Activated naive CD8-positive, alpha-beta T cell treated with anti-CD3 and anti-CD28 coated beads, Interleukin-2, amount 10 ng/mL, durations not matched to agents 7 days and 5 days (primary cell): ENCODE data around the gene SLC4A3. TPM values are rescaled to one million over a fixed set of nuclear protein-coding genes. Genes with fewer than 3 reads are reported as not detected.

Experiments
- ATAC-seq: fragments of 150-1000 bp; cut with Tn5 transposase; one replicate; pipeline ENCODE4 v1.10.0; 2021; ENCODE audit warnings: low read depth, moderate library complexity
- POLR2A ChIA-PET: fragments of 350-600 bp; sonication (Branson Sonifier 250); formaldehyde crosslinking; loops from one replicate; lab custom pipeline; 2021; ENCODE audit warnings: antibody characterized with exemption; lab: Charles Lee
- DNase-seq: peaks from one replicate; pipeline ENCODE4 v3.0.0; 2021
- H3K27ac Mint-ChIP-seq: one replicate; pipeline ENCODE4 v1.8.0; 2022; ENCODE audit warnings: mild to moderate bottlenecking, mixed read lengths
- H3K27me3 Mint-ChIP-seq: one replicate; pipeline ENCODE4 v1.8.0; 2022; ENCODE audit warnings: mild to moderate bottlenecking, moderate library complexity, mixed read lengths
- H3K36me3 Mint-ChIP-seq: one replicate; pipeline ENCODE4 v1.8.0; 2021; ENCODE audit warnings: mild to moderate bottlenecking, mixed read lengths
- H3K4me1 Mint-ChIP-seq: one replicate; pipeline ENCODE4 v1.8.0; 2021; ENCODE audit warnings: mixed read lengths
- H3K4me3 Mint-ChIP-seq: one replicate; pipeline ENCODE4 v1.8.0; 2022; ENCODE audit warnings: mild to moderate bottlenecking, moderate library complexity, mixed read lengths
- H3K9me3 Mint-ChIP-seq: one replicate; pipeline ENCODE4 v1.8.0; 2021; ENCODE audit warnings: mixed read lengths
- total RNA-seq, 2 experiments: library from RNA; stranded (reverse); gene quantifications; one replicate each; pipeline ENCODE4 v1.2.3, GENCODE V29; 2021

The SLC4A3 gene, protein sequence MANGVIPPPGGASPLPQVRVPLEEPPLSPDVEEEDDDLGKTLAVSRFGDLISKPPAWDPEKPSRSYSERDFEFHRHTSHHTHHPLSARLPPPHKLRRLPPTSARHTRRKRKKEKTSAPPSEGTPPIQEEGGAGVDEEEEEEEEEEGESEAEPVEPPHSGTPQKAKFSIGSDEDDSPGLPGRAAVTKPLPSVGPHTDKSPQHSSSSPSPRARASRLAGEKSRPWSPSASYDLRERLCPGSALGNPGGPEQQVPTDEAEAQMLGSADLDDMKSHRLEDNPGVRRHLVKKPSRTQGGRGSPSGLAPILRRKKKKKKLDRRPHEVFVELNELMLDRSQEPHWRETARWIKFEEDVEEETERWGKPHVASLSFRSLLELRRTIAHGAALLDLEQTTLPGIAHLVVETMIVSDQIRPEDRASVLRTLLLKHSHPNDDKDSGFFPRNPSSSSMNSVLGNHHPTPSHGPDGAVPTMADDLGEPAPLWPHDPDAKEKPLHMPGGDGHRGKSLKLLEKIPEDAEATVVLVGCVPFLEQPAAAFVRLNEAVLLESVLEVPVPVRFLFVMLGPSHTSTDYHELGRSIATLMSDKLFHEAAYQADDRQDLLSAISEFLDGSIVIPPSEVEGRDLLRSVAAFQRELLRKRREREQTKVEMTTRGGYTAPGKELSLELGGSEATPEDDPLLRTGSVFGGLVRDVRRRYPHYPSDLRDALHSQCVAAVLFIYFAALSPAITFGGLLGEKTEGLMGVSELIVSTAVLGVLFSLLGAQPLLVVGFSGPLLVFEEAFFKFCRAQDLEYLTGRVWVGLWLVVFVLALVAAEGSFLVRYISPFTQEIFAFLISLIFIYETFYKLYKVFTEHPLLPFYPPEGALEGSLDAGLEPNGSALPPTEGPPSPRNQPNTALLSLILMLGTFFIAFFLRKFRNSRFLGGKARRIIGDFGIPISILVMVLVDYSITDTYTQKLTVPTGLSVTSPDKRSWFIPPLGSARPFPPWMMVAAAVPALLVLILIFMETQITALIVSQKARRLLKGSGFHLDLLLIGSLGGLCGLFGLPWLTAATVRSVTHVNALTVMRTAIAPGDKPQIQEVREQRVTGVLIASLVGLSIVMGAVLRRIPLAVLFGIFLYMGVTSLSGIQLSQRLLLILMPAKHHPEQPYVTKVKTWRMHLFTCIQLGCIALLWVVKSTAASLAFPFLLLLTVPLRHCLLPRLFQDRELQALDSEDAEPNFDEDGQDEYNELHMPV
- not detected for total RNA-seq

DNA sequence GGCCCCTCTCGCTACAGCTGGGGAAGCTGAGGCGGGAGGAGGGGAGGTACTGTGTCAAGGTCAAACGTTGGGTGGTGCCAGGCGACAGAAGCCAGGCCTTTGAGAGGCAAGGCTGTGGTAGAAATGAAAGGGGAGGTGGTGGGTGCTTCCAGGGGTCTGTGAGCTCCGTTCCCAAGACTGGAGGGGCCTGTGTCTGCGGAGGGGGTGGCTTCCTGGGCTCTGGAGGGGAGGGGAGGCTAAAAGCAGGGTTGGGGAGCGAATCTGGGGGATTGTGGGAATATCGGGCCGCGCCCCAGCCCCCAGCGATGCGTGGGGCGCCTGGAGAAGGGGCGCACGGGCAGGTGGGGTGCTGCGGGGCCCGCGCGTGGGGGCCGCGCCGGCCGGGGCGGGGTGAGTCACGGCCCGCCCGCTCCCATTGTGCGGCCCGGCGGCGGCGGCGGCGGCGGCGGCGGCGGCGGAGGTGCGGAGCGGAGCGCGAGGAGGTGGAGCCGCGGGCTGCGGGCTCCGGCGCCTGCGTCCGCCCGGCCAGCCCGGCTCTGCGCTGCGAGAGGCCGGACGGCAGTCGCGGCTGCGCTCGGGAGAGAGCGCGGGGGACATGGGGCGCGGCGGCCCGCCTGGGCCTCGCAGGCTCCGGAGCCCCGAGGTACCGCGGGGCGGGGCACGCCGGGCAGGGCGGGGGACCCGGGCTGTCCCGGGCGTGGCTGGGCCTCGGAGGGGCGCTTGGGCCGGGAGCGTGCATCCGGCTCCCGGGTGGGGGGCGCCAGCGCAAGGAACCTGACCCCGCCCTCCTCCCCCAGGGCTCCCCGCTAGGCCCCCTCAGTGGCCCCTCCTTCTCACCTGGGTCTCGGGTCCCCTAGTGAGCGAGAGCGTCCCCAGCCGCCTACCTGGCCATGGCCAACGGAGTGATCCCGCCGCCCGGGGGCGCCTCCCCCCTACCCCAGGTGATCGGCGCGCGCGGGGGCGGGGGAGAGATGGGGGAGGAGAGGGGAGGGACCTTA, at the start of gene SLC4A3:
Gene SLC4A3 (plus strand): TSS at position 528 of the 998 bp plus-strand sequence. CDS start 363 bp downstream, at position 891.
- H3K36me3 Mint-ChIP-seq, result no peaks in the 10 kb centered on the region
- peak; percentile 72 for ATAC-seq
- H3K9me3 Mint-ChIP-seq, result no peaks in the 10 kb centered on the region
- peak; percentile 44 for DNase-seq
- peaks cover 24% of the 10 kb centered on the region for H3K27me3 Mint-ChIP-seq
- no peaks in the 10 kb centered on the region for H3K4me1 Mint-ChIP-seq
- POLR2A ChIA-PET, result no interaction called here
- peak within 1 kb of the TSS; percentile 59 for H3K4me3 Mint-ChIP-seq
- no peak within 1 kb of the TSS for H3K27ac Mint-ChIP-seq

DNA sequence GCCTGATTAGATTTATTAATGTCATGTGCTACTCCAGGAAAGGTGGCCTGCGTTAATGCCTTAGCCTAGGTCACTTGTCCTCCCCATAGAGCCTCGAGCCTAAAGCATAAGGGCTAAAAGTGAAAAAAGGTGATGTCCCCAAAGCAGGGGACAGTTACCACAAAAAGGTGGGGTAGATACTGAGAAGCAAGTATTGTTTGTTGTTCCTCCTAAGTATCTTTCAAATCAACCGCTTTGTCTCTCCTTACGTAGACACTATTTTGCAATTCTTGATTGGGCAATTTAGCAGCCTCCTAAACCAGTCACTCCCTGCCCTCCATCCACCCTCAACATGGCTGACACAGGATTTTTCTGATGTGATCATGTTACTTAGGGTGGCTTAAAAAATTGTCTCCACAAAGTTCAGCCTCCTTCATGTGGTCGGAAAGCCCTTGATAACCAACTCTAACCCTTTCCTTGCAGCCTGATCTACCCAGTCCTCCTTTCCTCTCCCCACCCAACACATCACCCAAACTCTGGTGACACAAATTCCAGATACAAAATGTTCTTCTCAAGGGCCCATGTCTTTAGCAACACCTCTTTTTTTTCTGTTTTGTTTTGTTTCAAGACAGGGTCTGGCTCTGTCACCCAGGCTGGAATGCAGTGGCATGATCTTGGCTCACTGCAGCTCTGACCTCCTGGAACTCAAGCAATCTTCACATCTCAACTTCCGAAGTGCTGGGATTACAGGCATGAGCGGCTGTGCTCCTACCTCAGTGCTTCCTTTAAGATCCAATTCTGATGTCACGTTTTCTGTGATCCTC, 48.4 kb upstream of the SLC4A3 start:
- no peak for ATAC-seq
- Mint-ChIP-seq H3K36me3 (no peaks in the 10 kb centered on the region), H3K27ac (no peak overlapping the region), H3K27me3 (peaks cover 11% of the 10 kb centered on the region), H3K9me3 (no peaks in the 10 kb centered on the region), H3K4me1 (no peaks in the 10 kb centered on the region), H3K4me3 (no peak overlapping the region)
- DNase-seq, result no peak
- POLR2A ChIA-PET, result no interaction called here

GRCh38 chr2:219581346-219581745, 46.1 kb upstream of the SLC4A3 start:
- Mint-ChIP-seq H3K4me1 (no peaks in the 10 kb centered on the region), H3K4me3 (no peak overlapping the region), H3K9me3 (no peaks in the 10 kb centered on the region), H3K36me3 (no peaks in the 10 kb centered on the region), H3K27me3 (peaks cover 8% of the 10 kb centered on the region), H3K27ac (no peak overlapping the region)
- POLR2A ChIA-PET, result no interaction called here
- no peak for DNase-seq
- ATAC-seq, result no peak

- no peaks in the 10 kb centered on the region for H3K9me3 Mint-ChIP-seq
- ATAC-seq (no peak), DNase-seq (no peak)
- H3K36me3 Mint-ChIP-seq, result no peaks in the 10 kb centered on the region
- H3K27ac Mint-ChIP-seq, result no peak overlapping the region
- H3K4me1 Mint-ChIP-seq, result peaks cover 5% of the 10 kb centered on the region
- peaks cover 6% of the 10 kb centered on the region for H3K27me3 Mint-ChIP-seq
- POLR2A ChIA-PET, result no interaction called here
- no peak overlapping the region for H3K4me3 Mint-ChIP-seq
Measured at GRCh38 chr2:219591091-219591490, 36.3 kb upstream of the SLC4A3 start.

DNA sequence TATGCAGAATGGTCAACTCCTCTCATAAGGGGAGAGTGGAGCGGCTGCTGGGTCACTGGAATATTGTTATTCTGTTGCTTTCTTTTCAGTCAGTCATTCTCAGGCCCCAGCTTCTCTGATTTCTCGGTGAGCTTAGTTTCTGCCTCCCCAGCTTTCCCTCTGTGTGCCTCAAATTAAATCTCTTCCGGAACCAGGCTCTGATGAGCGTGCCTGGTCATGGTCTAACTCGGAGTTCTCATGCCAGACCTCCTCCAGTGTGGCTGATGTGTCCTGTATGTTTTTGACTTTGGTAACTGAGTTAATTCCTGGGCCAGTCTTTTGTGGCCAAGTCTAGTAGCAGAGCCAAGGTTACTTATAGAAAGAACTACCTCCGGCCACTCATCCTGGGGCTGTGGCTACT, 34.7 kb upstream of the SLC4A3 start:
- peaks cover 4% of the 10 kb centered on the region for H3K27me3 Mint-ChIP-seq
- POLR2A ChIA-PET, result no interaction called here
- DNase-seq, result no peak
- no peak overlapping the region for H3K4me3 Mint-ChIP-seq
- no peak for ATAC-seq
- H3K27ac Mint-ChIP-seq, result no peak overlapping the region
- no peaks in the 10 kb centered on the region for H3K36me3 Mint-ChIP-seq
- no peaks in the 10 kb centered on the region for H3K9me3 Mint-ChIP-seq
- H3K4me1 Mint-ChIP-seq, result peaks cover 8% of the 10 kb centered on the region

- no peaks in the 10 kb centered on the region for H3K36me3 Mint-ChIP-seq
- H3K27ac Mint-ChIP-seq, result no peak overlapping the region
- H3K27me3 Mint-ChIP-seq, result peaks cover 4% of the 10 kb centered on the region
- H3K4me3 Mint-ChIP-seq, result no peak overlapping the region
- POLR2A ChIA-PET, result no interaction called here
- ATAC-seq (no peak), DNase-seq (no peak)
- peaks cover 10% of the 10 kb centered on the region for H3K4me1 Mint-ChIP-seq
- no peaks in the 10 kb centered on the region for H3K9me3 Mint-ChIP-seq
Measured at GRCh38 chr2:219593154-219593553, 34.3 kb upstream of the SLC4A3 start.

- no peak overlapping the region for H3K4me3 Mint-ChIP-seq
- no peaks in the 10 kb centered on the region for H3K36me3 Mint-ChIP-seq
- POLR2A ChIA-PET, result no interaction called here
- peaks cover 21% of the 10 kb centered on the region for H3K4me1 Mint-ChIP-seq
- ATAC-seq (no peak), DNase-seq (no peak)
- peaks cover 4% of the 10 kb centered on the region for H3K27me3 Mint-ChIP-seq
- H3K9me3 Mint-ChIP-seq, result no peaks in the 10 kb centered on the region
- H3K27ac Mint-ChIP-seq, result peak overlapping the region; percentile 54
Measured at GRCh38 chr2:219595256-219595655, 32.2 kb upstream of the SLC4A3 start.

DNA sequence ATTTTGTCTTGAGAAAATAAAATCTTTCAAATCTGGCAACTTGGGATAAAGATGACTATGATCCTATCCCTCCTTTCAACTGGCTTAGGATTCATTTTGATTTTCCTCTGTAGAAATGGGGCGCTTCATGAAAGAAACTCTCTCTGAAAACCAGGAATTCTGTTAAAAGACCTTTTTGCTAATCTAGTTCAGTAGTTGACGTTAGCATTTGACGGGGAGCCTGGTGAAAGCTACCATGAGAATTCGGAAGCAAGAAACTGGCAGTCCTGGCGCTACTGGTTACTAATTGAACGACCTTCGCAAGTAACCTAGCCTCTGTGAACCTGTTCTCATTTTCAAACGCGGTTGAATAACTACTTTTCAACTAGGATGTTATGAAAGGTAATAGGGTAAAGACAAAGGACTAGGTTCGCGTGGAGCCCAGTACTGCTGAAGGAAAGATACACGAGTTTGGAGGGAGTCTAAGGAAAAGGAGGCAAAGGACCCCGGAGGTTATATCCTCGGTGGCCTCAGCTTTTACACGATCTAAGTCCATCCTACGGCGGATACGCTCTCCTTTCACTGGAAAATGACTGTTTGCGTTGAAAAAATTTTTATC, 30.4 kb upstream of the SLC4A3 start:
- no peak for DNase-seq
- no peaks in the 10 kb centered on the region for H3K36me3 Mint-ChIP-seq
- peak overlapping the region; percentile 89 for H3K4me3 Mint-ChIP-seq
- H3K27me3 Mint-ChIP-seq, result peaks cover 4% of the 10 kb centered on the region
- H3K4me1 Mint-ChIP-seq, result peaks cover 23% of the 10 kb centered on the region
- no peaks in the 10 kb centered on the region for H3K9me3 Mint-ChIP-seq
- no peak for ATAC-seq
- POLR2A ChIA-PET, result interaction anchor here (0.5 to 2.0 kb wide), 7 partner anchors 12 to 209 kb away, joined by 3 to 7 read pairs (median 5); partner anchors contain the start of genes CHPF, DNPEP, GMPPA and TMEM198
- peak overlapping the region; percentile 89 for H3K27ac Mint-ChIP-seq

- ATAC-seq (peak; percentile 87), DNase-seq (peak; percentile 89)
- POLR2A ChIA-PET, result interaction anchor here (0.5 to 2.0 kb wide), 7 partner anchors 11 to 210 kb away, joined by 3 to 7 read pairs (median 5); partner anchors contain the start of genes CHPF, DNPEP, GMPPA and TMEM198
- Mint-ChIP-seq H3K27ac (peak within 1 kb of the TSS; percentile 89), H3K36me3 (no peaks in the 10 kb centered on the region), H3K4me1 (peaks cover 23% of the 10 kb centered on the region), H3K27me3 (peaks cover 4% of the 10 kb centered on the region), H3K9me3 (no peaks in the 10 kb centered on the region), H3K4me3 (peak within 1 kb of the TSS; percentile 89)
Measured at GRCh38 chr2:219597552-219598307, 29.7 kb upstream of the SLC4A3 start, which contains the start of gene STK11IP. STK11IP (plus strand) TSS chr2:219597857; CDS start chr2:219598120, 263 bp downstream.

DNA sequence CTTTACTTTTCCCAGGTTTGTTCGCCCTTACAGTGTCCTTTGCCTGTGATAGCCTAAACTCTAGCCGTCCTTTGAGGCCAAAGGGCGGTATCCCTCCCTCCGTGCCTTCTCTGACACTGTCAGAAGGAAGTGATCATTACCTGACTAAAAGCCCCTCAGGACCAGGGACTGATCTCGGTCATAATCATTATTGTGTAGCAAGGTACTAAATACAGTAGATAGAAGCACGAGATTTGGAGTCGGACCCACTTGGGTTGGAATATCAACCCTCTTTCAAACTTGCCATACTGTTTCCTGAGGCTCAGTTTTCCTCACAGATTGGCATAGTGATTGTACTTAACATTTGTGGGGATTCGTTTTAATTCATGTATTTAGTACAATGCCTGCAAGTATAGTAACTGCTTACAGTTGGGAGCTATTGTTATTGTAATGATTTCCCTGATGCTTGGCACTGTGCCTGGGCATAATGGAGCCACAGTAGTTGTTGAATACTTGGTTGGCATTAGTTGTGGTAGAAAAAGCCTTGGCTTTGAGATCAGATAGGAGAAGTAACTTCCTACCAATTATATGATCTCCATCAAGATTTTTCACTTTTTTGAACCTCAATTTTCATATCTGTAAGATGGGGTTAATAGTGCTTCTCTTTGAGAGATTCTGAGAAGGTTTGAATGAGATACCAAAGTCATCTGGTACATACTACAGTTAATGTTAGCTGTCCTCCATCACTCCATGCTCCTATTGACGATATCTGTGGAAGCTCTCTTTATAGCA, 28.9 kb upstream of the SLC4A3 start:
- peaks cover 23% of the 10 kb centered on the region for H3K4me1 Mint-ChIP-seq
- H3K36me3 Mint-ChIP-seq, result no peaks in the 10 kb centered on the region
- no peak for DNase-seq
- H3K9me3 Mint-ChIP-seq, result no peaks in the 10 kb centered on the region
- POLR2A ChIA-PET, result interaction anchor here (1.4 to 2.0 kb wide), 3 partner anchors 11 to 100 kb away, joined by 4 to 5 read pairs (median 5); partner anchors contain the start of gene GMPPA
- peak overlapping the region; percentile 89 for H3K27ac Mint-ChIP-seq
- peaks cover 4% of the 10 kb centered on the region for H3K27me3 Mint-ChIP-seq
- no peak for ATAC-seq
- peak overlapping the region; percentile 89 for H3K4me3 Mint-ChIP-seq
